BE2C (cell line): Measurements from ENCODE around the gene C22orf15. TPM values are rescaled to one million over a fixed set of nuclear protein-coding genes. Genes with fewer than 3 reads are reported as not detected.

Source experiments
- DNase-seq: peaks from one replicate; pipeline ENCODE4 v3.0.0-alpha.2; 2020
- H3K27me3 ChIP-seq: fragments of 250-450 bp; sonication (Bioruptor Pico); 2 replicates; pipeline ENCODE4 v1.5.1; 2020; ENCODE audit warnings: mild to moderate bottlenecking
- H3K36me3 ChIP-seq: fragments of 250-450 bp; sonication (Bioruptor Pico); 2 replicates; pipeline ENCODE4 v1.5.1; 2020; ENCODE audit warnings: mild to moderate bottlenecking
- H3K4me1 ChIP-seq: fragments of 250-450 bp; sonication (Bioruptor Pico); 2 replicates; pipeline ENCODE4 v1.5.1; 2020
- H3K4me3 ChIP-seq: 2 replicates; pipeline ENCODE4 v1.5.1; 2011; ENCODE audit warnings: low read depth, low read length
- H3K9me3 ChIP-seq: fragments of 250-450 bp; sonication (Bioruptor Pico); 2 replicates; pipeline ENCODE4 v1.5.1; 2020
- CTCF ChIP-seq: IDR thresholded peaks from 2 replicates; pipeline ENCODE4 v1.5.1; 2012; ENCODE audit warnings: mild to moderate bottlenecking, low read depth, low read length
- polyA plus RNA-seq: library from polyadenylated mRNA; unstranded; fragments of >200 nt; gene quantifications from one replicate; pipeline ENCODE4 v1.2.1, GENCODE V29; 2012; ENCODE audit warnings: low read depth, missing spikeins; ENCODE audit not compliant: insufficient read length, insufficient read depth

The C22orf15 gene, protein sequence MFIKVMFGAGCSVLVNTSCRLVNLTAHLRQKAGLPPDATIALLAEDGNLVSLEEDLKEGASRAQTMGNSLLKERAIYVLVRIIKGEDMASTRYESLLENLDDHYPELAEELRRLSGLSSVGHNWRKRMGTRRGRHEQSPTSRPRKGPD
- 1.1 TPM for polyA plus RNA-seq

GRCh38 chr22:23762842-23763578 lies at the start of gene C22orf15:
C22orf15 (plus strand) TSS chr22:23762990; CDS start chr22:23763307, 317 bp downstream.
- no peak within 1 kb of the TSS for H3K4me3 ChIP-seq
- TF ChIP-seq CTCF: no peak
- H3K4me1 ChIP-seq: peaks cover 18% of the 10 kb centered on the region; the same call in 1 of the 2 replicates
- no peaks in the 10 kb centered on the region for H3K9me3 ChIP-seq
- H3K27me3 ChIP-seq: no peaks in the 10 kb centered on the region
- no peak for DNase-seq
- peaks cover 32% of the 10 kb centered on the region for H3K36me3 ChIP-seq

GRCh38 chr22:23713696-23714595 lies 48.8 kb upstream of the C22orf15 start:
- Histone ChIP-seq H3K4me1 (no peaks in the 10 kb centered on the region), H3K36me3 (peaks cover 28% of the 10 kb centered on the region), H3K9me3 (no peaks in the 10 kb centered on the region), H3K4me3 (no peak overlapping the region), H3K27me3 (no peaks in the 10 kb centered on the region)
- no peak for TF ChIP-seq CTCF
- DNase-seq: no peak

GRCh38 chr22:23714596-23715578 lies 47.9 kb upstream of the C22orf15 start:
- Histone ChIP-seq H3K4me3 (no peak overlapping the region), H3K4me1 (no peaks in the 10 kb centered on the region), H3K27me3 (no peaks in the 10 kb centered on the region), H3K9me3 (no peaks in the 10 kb centered on the region), H3K36me3 (peaks cover 19% of the 10 kb centered on the region)
- no peak for TF ChIP-seq CTCF
- no peak for DNase-seq

- Histone ChIP-seq H3K4me3 (peak overlapping the region; percentile 87), H3K27me3 (no peaks in the 10 kb centered on the region), H3K9me3 (no peaks in the 10 kb centered on the region), H3K4me1 (no peaks in the 10 kb centered on the region), H3K36me3 (peaks cover 17% of the 10 kb centered on the region)
- DNase-seq: no peak
- no peak for TF ChIP-seq CTCF
These were observed 46.9 kb upstream of the C22orf15 start for GRCh38 chr22:23715806-23716375.
